GM19025 (cell line): ENCODE data around the gene TMEM225B.
A peak's percentile ranks its signal among the peaks of the same experiment; 100 is the strongest.
"Not testable (repeated sequence)": the region's sequence is repeated elsewhere in the genome, so short reads cannot be mapped to it uniquely, and the experiment has no call there.

ENCODE experiments used
- ATAC-seq: cut with Tn5 transposase; IDR thresholded peaks from one replicate; pipeline ENCODE4 v1.9.1; 2021; ENCODE audit warnings: mild to moderate bottlenecking, low read depth, moderate library complexity; ENCODE audit not compliant: unreplicated experiment

Gene TMEM225B, protein sequence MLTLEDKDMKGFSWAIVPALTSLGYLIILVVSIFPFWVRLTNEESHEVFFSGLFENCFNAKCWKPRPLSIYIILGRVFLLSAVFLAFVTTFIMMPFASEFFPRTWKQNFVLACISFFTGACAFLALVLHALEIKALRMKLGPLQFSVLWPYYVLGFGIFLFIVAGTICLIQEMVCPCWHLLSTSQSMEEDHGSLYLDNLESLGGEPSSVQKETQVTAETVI

GRCh38 chr7:99597762-99598501, at the start of gene TMEM225B:
Gene TMEM225B, plus strand, starts transcription at chr7:99598267. Its CDS starts 6,122 bp downstream, at chr7:99604389.
- no peak for ATAC-seq

- not testable (repeated sequence) for ATAC-seq
Observed at GRCh38 chr7:99549545-99549944, 48.5 kb upstream of the TMEM225B start.

DNA sequence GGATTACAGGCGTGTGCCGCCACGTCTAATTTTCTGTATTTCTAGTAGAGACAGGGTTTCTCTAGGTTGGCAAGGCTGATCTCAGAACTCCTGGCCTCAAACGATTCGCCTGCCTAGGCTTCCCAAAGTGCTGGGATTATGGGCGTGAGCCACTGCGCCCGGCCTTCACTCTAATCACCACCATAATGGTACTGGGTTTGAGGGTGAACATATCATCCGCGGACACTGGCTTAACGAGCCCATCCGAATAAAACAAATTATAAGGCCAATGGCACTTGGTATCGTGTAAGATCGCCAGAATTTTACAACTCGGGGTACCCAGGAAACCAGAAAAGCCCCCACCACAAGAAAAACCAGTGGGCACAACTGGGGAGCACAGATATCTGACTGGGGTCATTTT, 46.7 kb upstream of the TMEM225B start:
- ATAC-seq: no peak

- peak; percentile 96 for ATAC-seq
Observed at GRCh38 chr7:99551767-99552463, 46.2 kb upstream of the TMEM225B start, which contains the start of gene FAM200A. Gene FAM200A, minus strand, starts transcription at chr7:99552114. Its CDS starts 3,707 bp downstream, at chr7:99548407.

DNA sequence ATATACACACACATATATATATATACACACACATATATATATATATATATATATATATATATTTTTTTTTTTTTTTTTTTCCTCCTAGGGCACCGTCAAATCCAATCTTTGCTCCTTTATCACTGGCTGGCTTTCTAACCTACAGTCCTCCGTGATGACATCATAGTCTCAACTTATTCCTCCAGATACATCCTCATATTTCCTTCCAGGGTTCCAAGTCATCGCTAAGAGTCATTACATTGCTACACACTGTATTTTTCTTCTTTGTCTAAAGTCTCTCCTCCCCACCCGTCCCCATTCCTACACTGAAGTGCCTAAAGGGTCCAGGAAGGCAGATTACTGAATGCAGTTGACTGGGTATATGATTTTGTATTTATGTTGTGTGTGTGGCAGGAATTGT, 45.0 kb upstream of the TMEM225B start:
- ATAC-seq: no peak

DNA sequence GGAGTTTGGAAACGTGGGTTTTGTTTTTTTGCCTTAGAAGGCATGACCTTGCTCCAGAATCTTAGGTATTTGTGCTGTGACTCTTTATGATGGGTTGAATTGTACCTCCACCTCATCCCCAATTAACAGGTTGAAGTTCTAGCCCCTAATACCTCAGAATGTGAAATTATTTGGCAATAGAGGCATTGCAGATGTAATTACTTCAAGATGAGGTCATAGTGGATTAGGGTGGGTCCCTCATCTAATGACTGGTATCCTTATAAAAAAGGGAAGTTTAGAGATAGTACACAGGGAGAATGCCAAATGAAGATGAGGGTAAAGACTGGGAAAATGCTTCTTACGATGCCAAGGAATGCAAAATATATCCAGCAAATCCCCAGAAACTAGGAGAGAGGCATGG, 43.1 kb upstream of the TMEM225B start:
- ATAC-seq: no peak

GRCh38 chr7:99557196-99557607, 40.9 kb upstream of the TMEM225B start:
- ATAC-seq: no peak

DNA sequence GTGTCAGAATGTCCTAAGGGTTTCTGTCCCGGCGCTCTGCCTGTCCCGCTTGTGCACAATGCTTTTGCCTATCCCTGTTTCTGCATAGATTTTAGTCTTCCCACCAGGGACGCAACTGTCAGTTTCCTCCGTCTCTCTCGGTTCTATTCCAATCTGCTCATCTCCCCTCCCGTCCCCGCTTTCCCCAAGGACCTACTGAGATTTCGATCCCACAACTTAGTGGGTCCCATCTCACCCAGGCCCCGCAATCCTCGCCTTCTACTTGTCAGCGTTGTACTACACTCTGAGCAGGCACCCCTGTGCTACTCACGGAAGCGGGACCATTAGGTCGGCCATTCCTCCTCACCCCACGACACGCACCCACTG, 40.1 kb upstream of the TMEM225B start:
- ATAC-seq: peak; percentile 38

DNA sequence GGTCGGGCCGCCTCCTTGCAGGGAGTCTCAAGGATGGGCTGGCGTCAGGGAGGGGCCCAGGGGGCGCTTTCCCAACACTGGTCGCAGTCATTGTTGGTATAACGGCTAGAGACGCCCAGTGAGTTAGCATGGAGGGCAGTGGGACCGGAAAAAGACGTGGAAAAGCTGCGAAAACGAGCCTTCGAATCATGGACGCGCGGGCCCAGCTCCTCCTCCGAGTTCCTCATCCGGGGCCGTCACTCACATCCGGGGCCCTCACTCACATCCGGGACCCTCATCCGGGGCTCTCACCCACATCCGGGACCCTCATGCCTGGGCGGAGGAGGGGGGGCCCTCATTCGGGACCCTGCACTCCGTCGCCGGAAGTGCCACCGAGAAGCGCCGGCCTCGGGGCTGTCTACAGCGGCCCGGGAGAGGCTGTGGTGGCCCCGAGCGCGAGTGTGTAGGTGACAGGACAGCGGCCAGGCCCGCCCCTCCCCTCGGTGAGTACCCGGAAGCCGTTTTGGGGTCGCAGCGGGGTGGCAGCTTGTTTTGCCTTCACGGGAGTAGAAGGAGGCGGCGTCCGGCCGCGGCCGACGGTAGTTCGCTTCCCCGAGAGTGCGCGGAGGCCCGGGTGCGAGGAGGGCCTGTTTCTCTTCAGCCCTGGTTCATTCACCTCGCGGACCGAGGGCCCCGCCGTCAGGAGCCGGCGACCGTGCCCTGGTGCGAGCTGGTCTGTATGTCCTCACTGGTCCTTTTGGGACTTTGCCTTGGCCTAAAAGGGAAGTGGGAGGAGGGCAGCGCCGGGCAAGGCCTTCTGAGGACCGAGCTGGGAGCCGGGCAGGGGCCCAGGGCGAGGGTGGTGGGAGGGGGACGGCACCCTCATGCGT, 39.5 kb upstream of the TMEM225B start, which contains the start of gene ZNF655:
Gene ZNF655 (plus strand): TSS at position 337 of the 869 bp plus-strand sequence. CDS start 1,918 bp downstream, outside the sequence.
- peak; percentile 80 for ATAC-seq

- ATAC-seq: no peak
Observed at GRCh38 chr7:99559175-99559915, 38.7 kb upstream of the TMEM225B start.

GRCh38 chr7:99560834-99561736, 37.0 kb upstream of the TMEM225B start:
- no peak for ATAC-seq

DNA sequence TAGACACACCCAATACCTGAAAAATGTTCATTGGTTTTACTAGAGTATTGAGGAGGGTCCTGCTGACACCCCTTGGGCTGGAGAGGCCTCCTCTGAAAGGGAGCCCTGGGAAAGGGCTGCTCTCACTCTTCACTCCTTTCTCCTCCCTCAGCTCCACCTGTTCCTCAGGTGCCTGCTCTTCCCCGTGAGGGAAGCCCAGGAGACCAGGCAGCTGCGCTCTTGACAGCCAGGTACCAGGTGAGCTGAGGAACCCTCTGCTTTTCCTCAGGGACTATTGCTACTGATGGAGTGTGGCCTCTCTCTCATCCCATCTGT, 36.4 kb upstream of the TMEM225B start:
- ATAC-seq: no peak

GRCh38 chr7:99562114-99562784, 35.8 kb upstream of the TMEM225B start:
- ATAC-seq: no peak

GRCh38 chr7:99562832-99563231, 35.2 kb upstream of the TMEM225B start:
- ATAC-seq: no peak

DNA sequence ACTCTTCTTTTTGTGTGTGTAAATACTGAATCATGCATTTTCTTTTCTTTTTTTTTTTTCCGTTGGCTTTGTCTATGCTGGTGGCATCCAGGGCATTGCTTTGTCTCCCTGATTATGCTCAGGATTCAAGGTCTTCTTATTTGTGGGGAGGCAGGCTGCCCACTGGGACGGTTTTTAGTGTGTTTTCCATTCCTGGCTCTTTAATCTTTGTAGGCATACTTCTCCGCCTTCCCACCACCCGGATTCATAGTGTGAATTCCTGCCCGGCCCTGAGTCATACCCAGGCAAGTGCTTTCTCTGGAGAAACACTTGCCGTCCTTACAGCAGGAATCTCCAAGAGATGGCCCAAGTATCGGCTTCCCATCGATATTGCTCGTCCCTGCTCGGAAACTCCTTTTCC, 34.4 kb upstream of the TMEM225B start:
- no peak for ATAC-seq

- not testable (repeated sequence) for ATAC-seq
Observed at GRCh38 chr7:99568770-99569169, 29.3 kb upstream of the TMEM225B start.

DNA sequence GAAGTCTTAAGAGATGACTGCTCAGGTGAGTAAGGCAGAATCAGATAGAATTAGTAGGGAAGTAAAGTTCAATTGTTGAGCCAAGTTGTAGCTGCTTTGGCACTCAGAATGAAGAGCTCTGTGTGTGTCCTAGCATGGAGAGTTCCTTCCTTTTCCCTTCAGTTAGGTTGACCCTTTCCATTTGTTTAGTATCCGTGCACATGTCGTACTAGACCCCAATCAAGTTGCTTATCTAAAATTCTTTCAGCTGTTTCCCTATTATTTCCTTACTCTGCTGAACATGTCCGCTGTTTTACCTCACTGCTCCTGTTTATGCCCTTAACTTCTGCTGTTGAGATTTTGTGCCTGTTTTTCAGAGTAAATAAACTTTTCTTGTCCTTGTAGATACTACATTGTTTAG, 26.3 kb upstream of the TMEM225B start:
- ATAC-seq: no peak

DNA sequence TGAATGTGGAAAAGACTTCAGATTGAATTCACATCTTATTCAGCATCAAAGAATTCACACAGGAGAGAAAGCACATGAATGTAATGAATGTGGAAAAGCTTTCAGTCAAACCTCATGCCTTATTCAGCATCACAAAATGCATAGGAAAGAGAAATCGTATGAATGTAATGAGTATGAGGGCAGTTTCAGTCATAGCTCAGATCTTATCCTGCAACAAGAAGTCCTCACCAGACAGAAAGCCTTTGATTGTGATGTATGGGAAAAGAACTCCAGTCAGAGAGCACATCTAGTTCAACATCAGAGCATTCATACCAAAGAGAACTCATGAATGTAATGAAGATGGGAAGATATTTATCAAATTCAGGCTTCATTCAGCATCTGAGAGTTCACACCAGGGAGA, 24.8 kb upstream of the TMEM225B start:
- ATAC-seq: no peak
